GM12878 (cell line): Measurements from ENCODE around the gene SPATS2L. TPM values are rescaled to one million over a fixed set of nuclear protein-coding genes. Genes with fewer than 3 reads are reported as not detected.

Experiments used
- ATAC-seq: fragments of 200-7000 bp; cut with Tn5 transposase; 3 replicates; pipeline ENCODE4 v1.9.1; 2020; ENCODE audit warnings: mild to moderate bottlenecking, moderate library complexity
- BruUV-seq: library from RNA; stranded (reverse); fragments of 400-500 nt; replicated peaks from 2 replicates; lab custom pipeline; 2021; lab: Mats Ljungman, UMichigan
- CTCF ChIA-PET: fragments of 300-600 bp; sonication (Branson Sonifier 250); formaldehyde crosslinking; extraction: SDS; loops from one replicate; lab custom pipeline; 2021; ENCODE audit warnings: inconsistent platforms; lab: Yijun Ruan, JAX
- POLR2A ChIA-PET: fragments of 350-600 bp; formaldehyde crosslinking; extraction: SDS; loops from one replicate; lab custom pipeline; 2021; ENCODE audit warnings: inconsistent platforms; lab: Charles Lee
- RAD21 ChIA-PET: fragments of 300-600 bp; sonication (Branson Sonifier 250); formaldehyde crosslinking; loops from one replicate; lab custom pipeline; 2023; ENCODE audit warnings: antibody characterized with exemption; ENCODE audit not compliant: unreplicated experiment; lab: Charles Lee
- SMC1A ChIA-PET: fragments of 300-600 bp; sonication (Branson Sonifier 250); formaldehyde crosslinking; loops from one replicate; lab custom pipeline; 2023; ENCODE audit not compliant: unreplicated experiment, uncharacterized antibody; lab: Charles Lee
- DNase-seq: peaks from one replicate; pipeline ENCODE4 v3.0.0-alpha.2; 2011; ENCODE audit warnings: low read depth, low spot score
- FAIRE-seq: peaks from 3 replicates; lab custom pipeline; 2011; peaks lifted over from hg19 to GRCh38; lab: Jason Lieb, UNC
- H2AFZ ChIP-seq: 2 replicates; pipeline ENCODE4 v1.6.0; 2011; ENCODE audit warnings: low read depth, low read length, control low read depth; ENCODE audit not compliant: control insufficient read depth
- H3K27ac ChIP-seq: 2 replicates; pipeline ENCODE4 v1.5.1; 2011; ENCODE audit warnings: control low read depth; ENCODE audit not compliant: control insufficient read depth, insufficient read depth
- H3K27me3 ChIP-seq, 2 experiments: replicated peaks in 1 of 2; 2 replicates each; pipeline versions ENCODE4 v1.6.0 to v1.6.1; 2011; ENCODE audit warnings: low read length in 1 of 2; ENCODE audit not compliant: control insufficient read depth in 2 of 2, insufficient read depth in 2 of 2
- H3K36me3 ChIP-seq, 2 experiments: 2 replicates each; pipeline ENCODE4 v1.5.1; 2011; ENCODE audit warnings: low read length in 1 of 2; ENCODE audit not compliant: control insufficient read depth in 2 of 2, insufficient read depth in 2 of 2
- H3K4me1 ChIP-seq: 2 replicates; pipeline ENCODE4 v1.6.1; 2011; ENCODE audit warnings: mild to moderate bottlenecking, low read length, moderate library complexity, mixed read lengths; ENCODE audit not compliant: control insufficient read depth, insufficient read depth
- H3K4me2 ChIP-seq: 2 replicates; pipeline ENCODE4 v1.6.0; 2011; ENCODE audit warnings: control low read depth; ENCODE audit not compliant: control insufficient read depth, insufficient read depth
- H3K4me3 ChIP-seq: fragments of 200-600 bp; sonication (generic); 2 replicates; pipeline ENCODE4 v1.5.1; 2016
- H3K79me2 ChIP-seq: 2 replicates; pipeline ENCODE4 v1.6.0; 2011; ENCODE audit warnings: low read length; ENCODE audit not compliant: control insufficient read depth, insufficient read depth
- H3K9ac ChIP-seq: 2 replicates; pipeline ENCODE4 v1.8.0; 2011; ENCODE audit warnings: low read length, control low read depth, mixed read lengths; ENCODE audit not compliant: control insufficient read depth, insufficient read depth
- H3K9me3 ChIP-seq: replicated peaks from 3 replicates; pipeline ENCODE4 v1.5.1; 2011; ENCODE audit warnings: mild to moderate bottlenecking, low read length; ENCODE audit not compliant: control insufficient read depth, insufficient read depth
- H4K20me1 ChIP-seq: 2 replicates; pipeline ENCODE4 v1.6.0; 2011; ENCODE audit not compliant: control insufficient read depth, insufficient read depth
- ATF2 ChIP-seq: IDR thresholded peaks from 2 replicates; pipeline ENCODE4 v1.6.1; 2012; ENCODE audit warnings: low read length, inconsistent platforms
- ATF3 ChIP-seq: IDR thresholded peaks from 2 replicates; pipeline ENCODE4 v1.6.1; 2011; ENCODE audit warnings: low read depth, mild to moderate bottlenecking, low read length, moderate library complexity, borderline replicate concordance; ENCODE audit errors: extremely low read depth
- E4F1 ChIP-seq: fragments of 450-650 bp; IDR thresholded peaks from 2 replicates; pipeline ENCODE4 v1.6.1; 2018; ENCODE audit warnings: borderline replicate concordance, mild to moderate bottlenecking; ENCODE audit not compliant: partially characterized antibody
- HDGF ChIP-seq: fragments of 450-650 bp; IDR thresholded peaks from 2 replicates; pipeline ENCODE4 v1.6.1; 2016; ENCODE audit warnings: antibody characterized with exemption
- KAT2A ChIP-seq: conservative IDR thresholded peaks from 2 replicates; pipeline ENCODE4 v1.6.1; 2011; ENCODE audit warnings: low read depth, low read length; ENCODE audit not compliant: control insufficient read depth
- MEF2B ChIP-seq: fragments of 450-650 bp; IDR thresholded peaks from 2 replicates; pipeline ENCODE4 v1.6.1; 2018; ENCODE audit warnings: mild to moderate bottlenecking, moderate library complexity; ENCODE audit not compliant: partially characterized antibody, poor library complexity, severe bottlenecking
- POLR2AphosphoS5 ChIP-seq: IDR thresholded peaks from 2 replicates; pipeline ENCODE4 v1.6.1; 2011; ENCODE audit warnings: mild to moderate bottlenecking, low read length, inconsistent platforms
- POU2F2 ChIP-seq: IDR thresholded peaks from 3 replicates; pipeline ENCODE4 v1.6.1; 2011; ENCODE audit warnings: low read depth, mild to moderate bottlenecking, low read length, borderline replicate concordance
- RAD21 ChIP-seq: IDR thresholded peaks from 2 replicates; pipeline ENCODE4 v1.6.1; 2011; ENCODE audit warnings: mild to moderate bottlenecking, low read depth, low read length, moderate library complexity; ENCODE audit not compliant: insufficient read depth
- SIN3A ChIP-seq: IDR thresholded peaks from 2 replicates; pipeline ENCODE4 v1.6.1; 2012; ENCODE audit warnings: low read depth, low read length, improper control_type of control experiment
- STAT1 ChIP-seq: fragments of 450-650 bp; conservative IDR thresholded peaks from 2 replicates; pipeline ENCODE4 v1.6.1; 2014; ENCODE audit warnings: antibody characterized with exemption, mild to moderate bottlenecking
- TBL1XR1 ChIP-seq: IDR thresholded peaks from 2 replicates; pipeline ENCODE4 v1.6.1; 2012; ENCODE audit warnings: low read depth, low read length, improper control_type of control experiment
- USF1 ChIP-seq: IDR thresholded peaks from 2 replicates; pipeline ENCODE4 v1.6.1; 2011; ENCODE audit warnings: borderline replicate concordance, low read depth, mild to moderate bottlenecking, moderate library complexity, mixed read lengths, low read length; ENCODE audit not compliant: insufficient read depth; ENCODE audit errors: extremely low read length
- ZSCAN29 ChIP-seq: fragments of 450-650 bp; IDR thresholded peaks from 2 replicates; pipeline ENCODE4 v1.6.1; 2017; ENCODE audit warnings: mild to moderate bottlenecking, moderate library complexity
- WGBS: methylation state at CpG from one replicate; pipeline ENCODE4 v1.1.6; 2016; ENCODE audit warnings: low lambda C conversion rate; ENCODE audit not compliant: insufficient replicate concordance, insufficient coverage; ENCODE audit errors: missing lambda C conversion rate; 5-methylcytosine and 5-hydroxymethylcytosine counted together
- in situ Hi-C: fragments of 300-500 bp; cut with MboI; formaldehyde crosslinking; loops from 9 replicates; pipeline ENCODE4 v1.14.3; 2018; ENCODE audit warnings: mixed read lengths
- intact Hi-C: fragments of 100-400 bp; cut with micrococcal nuclease; formaldehyde crosslinking; loops from one replicate; pipeline ENCODE4 v1.14.2; 2022; ENCODE audit not compliant: unreplicated experiment
- polyA plus RNA-seq, 11 experiments: library from polyadenylated mRNA; depleted of rRNA in 4 of 11; unstranded in 6 of 11; stranded (reverse) in 5 of 11; fragments of >200 nt; fragmentation: Nextera tagmentation in 4 of 11; fragmentation: Illumina TruSeq in 1 of 11; extraction: Ambion mirVana in 4 of 11; extraction: Trizol in 1 of 11; gene quantifications; 1 replicate in 1 of 11; 2 replicates in 10 of 11; pipeline versions ENCODE4 v1.2.1 to v1.2.3, GENCODE V29; 2011 to 2016; ENCODE audit warnings: inconsistent platforms in 2 of 11, missing spikeins in 2 of 11, low read depth in 1 of 11
- total RNA-seq, 4 experiments: library from RNA; depleted of rRNA in 3 of 4; stranded (reverse); fragments of >200 nt in 3 of 4; fragmentation: Illumina TruSeq in 1 of 4; extraction: Trizol in 1 of 4; gene quantifications; 2 replicates each; pipeline versions ENCODE4 v1.2.1 to v1.2.3, GENCODE V29; 2013 to 2021
- TF ChIP-seq, protein P1 (sequence below): fragments of 450-650 bp; IDR thresholded peaks from 2 replicates; pipeline ENCODE4 v1.6.1; 2017; ENCODE audit warnings: mild to moderate bottlenecking, moderate library complexity

Gene SPATS2L
- total and polyA plus RNA-seq, 10 of the 15 experiments (the other 5 are each of a cell fraction or from before 2014, with no cell fraction given) = 5.2 to 30.0 (median 20.1) TPM

DNA sequence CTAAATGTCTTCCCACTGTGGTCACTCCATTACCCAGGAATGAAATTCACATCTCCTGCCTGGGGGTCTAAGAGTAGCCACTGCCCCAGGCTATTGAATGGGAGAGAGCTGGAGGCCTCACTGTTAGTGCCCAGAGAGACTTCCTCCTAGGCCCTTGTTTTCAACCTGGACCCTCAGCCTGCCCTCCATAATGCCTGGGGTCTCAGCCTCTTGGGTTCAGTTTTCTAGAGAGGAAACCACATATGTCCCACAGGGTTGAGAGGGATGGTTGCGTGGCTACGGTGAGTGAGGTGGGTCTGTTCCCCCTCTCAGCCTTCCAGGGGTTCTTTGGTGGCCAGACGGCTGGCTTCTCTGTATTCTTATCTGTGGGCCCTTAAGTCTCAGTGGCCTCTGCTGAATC is 43.4 kb downstream of the SPATS2L start:
- CTCF ChIA-PET = no interaction called here
- RAD21 ChIA-PET = no interaction called here
- no peaks in the 10 kb centered on the region for H4K20me1 ChIP-seq
- SMC1A ChIA-PET = no interaction called here
- H2AFZ ChIP-seq = no peak overlapping the region
- no peak for DNase-seq
- no peaks in the 10 kb centered on the region for H3K4me1 ChIP-seq
- POLR2A ChIA-PET = no interaction called here
- H3K4me2 ChIP-seq = no peak overlapping the region
- BruUV-seq = no TSS peak
- in situ Hi-C loops (no loop called here), intact Hi-C loops (no loop called here)
- no peaks in the 10 kb centered on the region for H3K79me2 ChIP-seq
- H3K9me3 ChIP-seq = no peaks in the 10 kb centered on the region; the same call in 2 of the 3 replicates
- FAIRE-seq = no peak
- H3K4me3 ChIP-seq = no peak overlapping the region
- no peak overlapping the region for H3K9ac ChIP-seq
- ATAC-seq = no peak
- H3K36me3 ChIP-seq = no peaks in the 10 kb centered on the region; a peak in 1 of 4 replicates
- no peak overlapping the region for H3K27ac ChIP-seq
- 76% methylated on average over 3 of the region's 3 CpGs for WGBS
- H3K27me3 ChIP-seq = no peaks in the 10 kb centered on the region
- TF ChIP-seq STAT1 = no peak
- no peak for TF ChIP-seq E4F1
- TF ChIP-seq HDGF = no peak
- no peak for TF ChIP-seq TBL1XR1
- no peak for TF ChIP-seq ZSCAN29
- no peak for TF ChIP-seq POLR2AphosphoS5
- TF ChIP-seq MEF2B = no peak
- no peak for TF ChIP-seq SIN3A
- TF ChIP-seq ATF3 = no peak
- no peak for TF ChIP-seq USF1
- no peak for TF ChIP-seq POU2F2
- TF ChIP-seq, protein P1, sequence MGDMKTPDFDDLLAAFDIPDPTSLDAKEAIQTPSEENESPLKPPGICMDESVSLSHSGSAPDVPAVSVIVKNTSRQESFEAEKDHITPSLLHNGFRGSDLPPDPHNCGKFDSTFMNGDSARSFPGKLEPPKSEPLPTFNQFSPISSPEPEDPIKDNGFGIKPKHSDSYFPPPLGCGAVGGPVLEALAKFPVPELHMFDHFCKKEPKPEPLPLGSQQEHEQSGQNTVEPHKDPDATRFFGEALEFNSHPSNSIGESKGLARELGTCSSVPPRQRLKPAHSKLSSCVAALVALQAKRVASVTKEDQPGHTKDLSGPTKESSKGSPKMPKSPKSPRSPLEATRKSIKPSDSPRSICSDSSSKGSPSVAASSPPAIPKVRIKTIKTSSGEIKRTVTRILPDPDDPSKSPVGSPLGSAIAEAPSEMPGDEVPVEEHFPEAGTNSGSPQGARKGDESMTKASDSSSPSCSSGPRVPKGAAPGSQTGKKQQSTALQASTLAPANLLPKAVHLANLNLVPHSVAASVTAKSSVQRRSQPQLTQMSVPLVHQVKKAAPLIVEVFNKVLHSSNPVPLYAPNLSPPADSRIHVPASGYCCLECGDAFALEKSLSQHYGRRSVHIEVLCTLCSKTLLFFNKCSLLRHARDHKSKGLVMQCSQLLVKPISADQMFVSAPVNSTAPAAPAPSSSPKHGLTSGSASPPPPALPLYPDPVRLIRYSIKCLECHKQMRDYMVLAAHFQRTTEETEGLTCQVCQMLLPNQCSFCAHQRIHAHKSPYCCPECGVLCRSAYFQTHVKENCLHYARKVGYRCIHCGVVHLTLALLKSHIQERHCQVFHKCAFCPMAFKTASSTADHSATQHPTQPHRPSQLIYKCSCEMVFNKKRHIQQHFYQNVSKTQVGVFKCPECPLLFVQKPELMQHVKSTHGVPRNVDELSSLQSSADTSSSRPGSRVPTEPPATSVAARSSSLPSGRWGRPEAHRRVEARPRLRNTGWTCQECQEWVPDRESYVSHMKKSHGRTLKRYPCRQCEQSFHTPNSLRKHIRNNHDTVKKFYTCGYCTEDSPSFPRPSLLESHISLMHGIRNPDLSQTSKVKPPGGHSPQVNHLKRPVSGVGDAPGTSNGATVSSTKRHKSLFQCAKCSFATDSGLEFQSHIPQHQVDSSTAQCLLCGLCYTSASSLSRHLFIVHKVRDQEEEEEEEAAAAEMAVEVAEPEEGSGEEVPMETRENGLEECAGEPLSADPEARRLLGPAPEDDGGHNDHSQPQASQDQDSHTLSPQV = no peak
- TF ChIP-seq ATF2 = no peak
- TF ChIP-seq KAT2A = no peak
- no peak for TF ChIP-seq RAD21
